Measurements from ENCODE around the gene CDC45. TPM values are rescaled to one million over a fixed set of nuclear protein-coding genes. Genes with fewer than 3 reads are reported as not detected.

Gene CDC45
- total and polyA plus RNA-seq, 2 of the 13 experiments (the other 11 are each of a cell fraction or from before 2014, with no cell fraction given) = 14.4 to 36.3 TPM

DNA sequence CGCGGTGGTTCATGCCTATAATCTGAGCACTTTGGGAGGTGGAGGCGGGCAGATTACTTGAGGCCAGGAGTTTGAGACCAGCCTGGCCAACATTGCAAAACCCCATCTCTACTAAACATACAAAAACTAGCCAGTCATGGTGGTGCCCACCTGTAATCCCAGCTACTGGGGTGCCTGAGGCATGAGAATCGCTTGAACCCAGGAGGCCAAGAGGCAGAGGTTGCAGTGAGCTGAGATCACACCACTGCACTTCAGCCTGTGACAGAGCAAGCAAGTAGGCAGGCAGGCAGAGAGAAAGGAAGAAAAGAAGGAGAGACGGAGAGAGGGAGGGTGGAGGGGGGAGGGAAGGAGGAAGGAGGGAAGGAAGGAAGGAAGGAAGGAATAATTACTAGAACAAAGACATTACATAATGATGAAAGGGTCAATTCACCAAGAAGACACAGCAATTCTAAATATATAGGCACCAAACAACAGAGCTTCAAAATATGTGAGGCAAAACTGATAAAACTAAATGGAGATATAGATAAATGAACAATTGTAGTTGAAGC, 58.3 kb downstream of the CDC45 start:
- Histone ChIP-seq H3K9ac (ENCODE audit: insufficient read depth, low read depth, low read length) (no peak overlapping the region), H3K9me3 (ENCODE audit: low read length) (no peaks in the 10 kb centered on the region), H3K27me3 (ENCODE audit: control insufficient read depth in 1 of 2, insufficient read depth in 2 of 2, low read length in 2 of 2) (peaks cover 0 to 9% of the 10 kb centered on the region in 2 experiments; a peak in 1 of 5 replicates), H3K4me2 (ENCODE audit: low read depth, low read length) (no peak overlapping the region), H3K79me2 (ENCODE audit: insufficient read depth, low read length) (no peaks in the 10 kb centered on the region), H3K36me3 (replicated peaks in 1 of 2; ENCODE audit: control insufficient read depth in 1 of 2, insufficient read depth in 2 of 2, low read length in 2 of 2) (no peaks in the 10 kb centered on the region), H3K4me1 (ENCODE audit: insufficient read depth, low read length) (no peaks in the 10 kb centered on the region), H2AFZ (ENCODE audit: low read length) (no peak overlapping the region), H4K20me1 (ENCODE audit: insufficient read depth, low read length) (no peaks in the 10 kb centered on the region), H3K27ac (ENCODE audit: extremely low read length, insufficient read depth, low read length) (no peak overlapping the region), H3K4me3 (replicated peaks in 1 of 3; ENCODE audit: insufficient read depth in 1 of 3, low read depth in 2 of 3, low read length in 3 of 3) (no peak overlapping the region)
- DNase-seq (ENCODE audit: low spot score) = no peak
- ChIA-PET POLR2A (no interaction called here), CTCF (ENCODE audit: low intra/inter-chr PET ratio, low total read pairs) (no interaction called here)
- intact Hi-C loops (cut with micrococcal nuclease; ENCODE audit: unreplicated experiment) (no loop called here), in situ Hi-C loops (cut with HindIII; ENCODE audit: extremely low pct_ligation_motif_present, low pct_unique_long_range_greater_than_20kb) (no loop called here)
- 63% methylated on average over 5 of the region's 5 CpGs for WGBS (ENCODE audit: low lambda C conversion rate)
- no peak for FAIRE-seq
- ATAC-seq = no peak
- BruUV-seq (replicated peaks) = no TSS peak
- no peak for TF ChIP-seq RARA (CRISPR knock-in tag; IDR thresholded peaks at IDR 0.05)
- no peak for TF ChIP-seq MYC (CRISPR knock-in tag; IDR thresholded peaks at IDR 0.05; ENCODE audit: borderline replicate concordance)
- no peak for TF ChIP-seq ZNF124 (CRISPR knock-in tag; IDR thresholded peaks at IDR 0.05)
- no peak for TF ChIP-seq MTF2 (CRISPR knock-in tag; IDR thresholded peaks at IDR 0.05; ENCODE audit: borderline replicate concordance)
- TF ChIP-seq FOXP1 (IDR thresholded peaks at IDR 0.05) = no peak
- TF ChIP-seq FOXP1 (CRISPR knock-in tag; IDR thresholded peaks at IDR 0.05) = no peak
- no peak for TF ChIP-seq AHR (CRISPR knock-in tag; IDR thresholded peaks at IDR 0.05)
- no peak for TF ChIP-seq HIVEP1 (CRISPR knock-in tag; IDR thresholded peaks at IDR 0.05)
- no peak for TF ChIP-seq NFIC (IDR thresholded peaks at IDR 0.05; ENCODE audit: low read length)
- TF ChIP-seq, protein P1, sequence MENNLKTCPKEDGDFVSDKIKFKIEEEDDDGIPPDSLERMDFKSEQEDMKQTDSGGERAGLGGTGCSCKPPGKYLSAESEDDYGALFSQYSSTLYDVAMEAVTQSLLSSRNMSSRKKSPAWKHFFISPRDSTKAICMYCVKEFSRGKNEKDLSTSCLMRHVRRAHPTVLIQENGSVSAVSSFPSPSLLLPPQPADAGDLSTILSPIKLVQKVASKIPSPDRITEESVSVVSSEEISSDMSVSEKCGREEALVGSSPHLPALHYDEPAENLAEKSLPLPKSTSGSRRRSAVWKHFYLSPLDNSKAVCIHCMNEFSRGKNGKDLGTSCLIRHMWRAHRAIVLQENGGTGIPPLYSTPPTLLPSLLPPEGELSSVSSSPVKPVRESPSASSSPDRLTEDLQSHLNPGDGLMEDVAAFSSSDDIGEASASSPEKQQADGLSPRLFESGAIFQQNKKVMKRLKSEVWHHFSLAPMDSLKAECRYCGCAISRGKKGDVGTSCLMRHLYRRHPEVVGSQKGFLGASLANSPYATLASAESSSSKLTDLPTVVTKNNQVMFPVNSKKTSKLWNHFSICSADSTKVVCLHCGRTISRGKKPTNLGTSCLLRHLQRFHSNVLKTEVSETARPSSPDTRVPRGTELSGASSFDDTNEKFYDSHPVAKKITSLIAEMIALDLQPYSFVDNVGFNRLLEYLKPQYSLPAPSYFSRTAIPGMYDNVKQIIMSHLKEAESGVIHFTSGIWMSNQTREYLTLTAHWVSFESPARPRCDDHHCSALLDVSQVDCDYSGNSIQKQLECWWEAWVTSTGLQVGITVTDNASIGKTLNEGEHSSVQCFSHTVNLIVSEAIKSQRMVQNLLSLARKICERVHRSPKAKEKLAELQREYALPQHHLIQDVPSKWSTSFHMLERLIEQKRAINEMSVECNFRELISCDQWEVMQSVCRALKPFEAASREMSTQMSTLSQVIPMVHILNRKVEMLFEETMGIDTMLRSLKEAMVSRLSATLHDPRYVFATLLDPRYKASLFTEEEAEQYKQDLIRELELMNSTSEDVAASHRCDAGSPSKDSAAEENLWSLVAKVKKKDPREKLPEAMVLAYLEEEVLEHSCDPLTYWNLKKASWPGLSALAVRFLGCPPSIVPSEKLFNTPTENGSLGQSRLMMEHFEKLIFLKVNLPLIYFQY (CRISPR knock-in tag; IDR thresholded peaks at IDR 0.05; ENCODE audit: borderline replicate concordance) = no peak
- TF ChIP-seq NR1H2 (CRISPR knock-in tag; IDR thresholded peaks at IDR 0.05; ENCODE audit: borderline replicate concordance, low read depth) = no peak
- TF ChIP-seq RFXANK (CRISPR knock-in tag; IDR thresholded peaks at IDR 0.05) = no peak
- TF ChIP-seq, protein P2, sequence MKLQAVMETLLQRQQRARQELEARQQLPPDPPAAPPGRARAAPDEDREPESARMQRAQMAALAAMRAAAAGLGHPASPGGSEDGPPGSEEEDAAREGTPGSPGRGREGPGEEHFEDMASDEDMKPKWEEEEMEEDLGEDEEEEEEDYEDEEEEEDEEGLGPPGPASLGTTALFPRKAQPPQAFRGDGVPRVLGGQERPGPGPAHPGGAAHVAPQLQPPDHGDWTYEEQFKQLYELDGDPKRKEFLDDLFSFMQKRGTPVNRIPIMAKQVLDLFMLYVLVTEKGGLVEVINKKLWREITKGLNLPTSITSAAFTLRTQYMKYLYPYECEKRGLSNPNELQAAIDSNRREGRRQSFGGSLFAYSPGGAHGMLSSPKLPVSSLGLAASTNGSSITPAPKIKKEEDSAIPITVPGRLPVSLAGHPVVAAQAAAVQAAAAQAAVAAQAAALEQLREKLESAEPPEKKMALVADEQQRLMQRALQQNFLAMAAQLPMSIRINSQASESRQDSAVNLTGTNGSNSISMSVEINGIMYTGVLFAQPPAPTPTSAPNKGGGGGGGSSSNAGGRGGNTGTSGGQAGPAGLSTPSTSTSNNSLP (IDR thresholded peaks at IDR 0.05; ENCODE audit: low read depth, low read length) = no peak
- TF ChIP-seq NR2F6 (IDR thresholded peaks at IDR 0.05) = no peak
- TF ChIP-seq NR2F6 (CRISPR knock-in tag; IDR thresholded peaks at IDR 0.05) = no peak
- TF ChIP-seq TARDBP (CRISPR knock-in tag; IDR thresholded peaks at IDR 0.05) = no peak
- TF ChIP-seq ZNF546 (CRISPR knock-in tag; conservative IDR thresholded peaks at IDR 0.05) = no peak
- no peak for TF ChIP-seq ZNF256 (CRISPR knock-in tag; conservative IDR thresholded peaks at IDR 0.05)
- TF ChIP-seq, protein P3, sequence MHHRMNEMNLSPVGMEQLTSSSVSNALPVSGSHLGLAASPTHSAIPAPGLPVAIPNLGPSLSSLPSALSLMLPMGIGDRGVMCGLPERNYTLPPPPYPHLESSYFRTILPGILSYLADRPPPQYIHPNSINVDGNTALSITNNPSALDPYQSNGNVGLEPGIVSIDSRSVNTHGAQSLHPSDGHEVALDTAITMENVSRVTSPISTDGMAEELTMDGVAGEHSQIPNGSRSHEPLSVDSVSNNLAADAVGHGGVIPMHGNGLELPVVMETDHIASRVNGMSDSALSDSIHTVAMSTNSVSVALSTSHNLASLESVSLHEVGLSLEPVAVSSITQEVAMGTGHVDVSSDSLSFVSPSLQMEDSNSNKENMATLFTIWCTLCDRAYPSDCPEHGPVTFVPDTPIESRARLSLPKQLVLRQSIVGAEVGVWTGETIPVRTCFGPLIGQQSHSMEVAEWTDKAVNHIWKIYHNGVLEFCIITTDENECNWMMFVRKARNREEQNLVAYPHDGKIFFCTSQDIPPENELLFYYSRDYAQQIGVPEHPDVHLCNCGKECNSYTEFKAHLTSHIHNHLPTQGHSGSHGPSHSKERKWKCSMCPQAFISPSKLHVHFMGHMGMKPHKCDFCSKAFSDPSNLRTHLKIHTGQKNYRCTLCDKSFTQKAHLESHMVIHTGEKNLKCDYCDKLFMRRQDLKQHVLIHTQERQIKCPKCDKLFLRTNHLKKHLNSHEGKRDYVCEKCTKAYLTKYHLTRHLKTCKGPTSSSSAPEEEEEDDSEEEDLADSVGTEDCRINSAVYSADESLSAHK (CRISPR knock-in tag; IDR thresholded peaks at IDR 0.05; ENCODE audit: borderline replicate concordance) = no peak

Data from HepG2 (cell line).